HFFc6 (cell line): ENCODE results near the gene SCN2B. TPM values are rescaled to one million over a fixed set of nuclear protein-coding genes. Genes with fewer than 3 reads are reported as not detected.

ENCODE experiments used
- DNase-seq: peaks from one replicate; pipeline ENCODE4 v3.0.0-alpha.2; 2018
- H3K27ac Mint-ChIP-seq: 2 replicates; pipeline ENCODE4 v1.8.0; 2020; ENCODE audit warnings: mild to moderate bottlenecking, mixed read lengths
- H3K27me3 Mint-ChIP-seq: 2 replicates; pipeline ENCODE4 v1.8.0; 2021; ENCODE audit warnings: mild to moderate bottlenecking, moderate library complexity, mixed read lengths; ENCODE audit not compliant: insufficient read depth
- H3K36me3 Mint-ChIP-seq: 2 replicates; pipeline ENCODE4 v1.8.0; 2021; ENCODE audit warnings: low read depth, mixed read lengths
- H3K4me1 Mint-ChIP-seq: 2 replicates; pipeline ENCODE4 v1.8.0; 2020; ENCODE audit warnings: low read depth, mixed read lengths
- H3K4me3 Mint-ChIP-seq: 2 replicates; pipeline ENCODE4 v1.8.0; 2020; ENCODE audit warnings: mild to moderate bottlenecking, moderate library complexity, mixed read lengths
- H3K9me3 Mint-ChIP-seq: 2 replicates; pipeline ENCODE4 v1.8.0; 2020; ENCODE audit warnings: mild to moderate bottlenecking, mixed read lengths
- total RNA-seq, 6 experiments: library from RNA; stranded (reverse); fragmentation: NEBNext Ultra II Directional; extraction: Animal tissue kit (Norgen Biotek cat#: 25700); gene quantifications; 2 replicates in 1 of 6; 3 replicates in 5 of 6; pipeline ENCODE4 v1.2.3, GENCODE V29; 2021
- TF ChIP-seq, protein P1 (sequence below): fragments of 200-600 bp; sonication (generic); IDR thresholded peaks from 2 replicates; pipeline ENCODE4 v1.5.0; 2021; ENCODE audit warnings: antibody characterized with exemption, mild to moderate bottlenecking

The SCN2B gene
- total RNA-seq, 6 experiments from 2014 or later = not detected

- TF ChIP-seq, protein P1, sequence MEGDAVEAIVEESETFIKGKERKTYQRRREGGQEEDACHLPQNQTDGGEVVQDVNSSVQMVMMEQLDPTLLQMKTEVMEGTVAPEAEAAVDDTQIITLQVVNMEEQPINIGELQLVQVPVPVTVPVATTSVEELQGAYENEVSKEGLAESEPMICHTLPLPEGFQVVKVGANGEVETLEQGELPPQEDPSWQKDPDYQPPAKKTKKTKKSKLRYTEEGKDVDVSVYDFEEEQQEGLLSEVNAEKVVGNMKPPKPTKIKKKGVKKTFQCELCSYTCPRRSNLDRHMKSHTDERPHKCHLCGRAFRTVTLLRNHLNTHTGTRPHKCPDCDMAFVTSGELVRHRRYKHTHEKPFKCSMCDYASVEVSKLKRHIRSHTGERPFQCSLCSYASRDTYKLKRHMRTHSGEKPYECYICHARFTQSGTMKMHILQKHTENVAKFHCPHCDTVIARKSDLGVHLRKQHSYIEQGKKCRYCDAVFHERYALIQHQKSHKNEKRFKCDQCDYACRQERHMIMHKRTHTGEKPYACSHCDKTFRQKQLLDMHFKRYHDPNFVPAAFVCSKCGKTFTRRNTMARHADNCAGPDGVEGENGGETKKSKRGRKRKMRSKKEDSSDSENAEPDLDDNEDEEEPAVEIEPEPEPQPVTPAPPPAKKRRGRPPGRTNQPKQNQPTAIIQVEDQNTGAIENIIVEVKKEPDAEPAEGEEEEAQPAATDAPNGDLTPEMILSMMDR = no peak
- no peak for DNase-seq
- Mint-ChIP-seq H3K4me1 (no peaks in the 10 kb centered on the region), H3K27me3 (peaks cover 34% of the 10 kb centered on the region), H3K36me3 (no peaks in the 10 kb centered on the region), H3K27ac (no peak overlapping the region), H3K9me3 (no peaks in the 10 kb centered on the region), H3K4me3 (no peak overlapping the region)
Observed at GRCh38 chr11:118212781-118213191, 36.3 kb upstream of the SCN2B start.

- no peak overlapping the region for H3K27ac Mint-ChIP-seq
- H3K27me3 Mint-ChIP-seq = peaks cover 29% of the 10 kb centered on the region
- no peak overlapping the region for H3K4me3 Mint-ChIP-seq
- no peak for DNase-seq
- no peaks in the 10 kb centered on the region for H3K4me1 Mint-ChIP-seq
- TF ChIP-seq, protein P1 = no peak
- H3K9me3 Mint-ChIP-seq = no peaks in the 10 kb centered on the region
- H3K36me3 Mint-ChIP-seq = no peaks in the 10 kb centered on the region
Observed at GRCh38 chr11:118212131-118212725, 35.8 kb upstream of the SCN2B start.

DNA sequence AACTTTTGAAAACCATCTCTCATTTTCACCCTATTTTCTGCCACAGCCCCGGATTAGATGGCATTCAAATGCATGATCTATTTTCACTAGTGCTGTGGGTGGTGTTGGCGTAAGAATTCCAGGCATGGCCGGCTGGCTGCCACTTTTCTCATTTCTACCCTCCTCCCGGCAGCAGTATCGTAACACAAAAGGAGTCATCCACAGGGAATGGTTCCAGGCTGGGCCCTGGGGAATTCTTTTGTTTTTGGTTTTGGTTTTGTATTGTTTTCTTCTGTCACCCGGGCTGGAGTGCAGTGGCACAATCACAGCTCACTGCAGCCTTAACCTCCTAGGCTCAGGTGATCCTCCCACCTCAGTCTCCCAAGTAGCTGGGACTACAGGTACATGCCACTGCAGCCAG is 34.6 kb upstream of the SCN2B start:
- Mint-ChIP-seq H3K27ac (no peak overlapping the region), H3K4me1 (no peaks in the 10 kb centered on the region), H3K4me3 (no peak overlapping the region), H3K27me3 (peaks cover 27% of the 10 kb centered on the region), H3K36me3 (no peaks in the 10 kb centered on the region), H3K9me3 (no peaks in the 10 kb centered on the region)
- TF ChIP-seq, protein P1 = no peak
- DNase-seq = peak; percentile 1

DNA sequence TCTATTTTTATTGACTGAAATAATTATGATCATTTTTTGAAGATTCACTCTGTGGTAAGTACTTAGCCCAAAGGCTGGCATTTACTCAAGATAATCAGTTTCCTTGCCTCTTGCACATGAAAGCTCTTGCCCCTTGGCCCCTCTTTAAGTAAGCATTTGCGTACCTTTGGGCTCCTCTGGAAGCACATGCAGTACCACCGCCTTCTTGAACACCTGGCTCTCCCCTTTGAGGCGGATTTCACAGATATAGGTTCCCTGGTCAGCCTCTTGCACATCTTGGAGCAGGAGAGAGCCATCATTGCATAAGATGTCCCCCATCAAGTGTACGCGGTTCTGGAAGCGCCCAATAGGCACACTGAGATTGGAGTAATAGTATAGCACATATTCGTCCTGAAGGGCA is 33.9 kb upstream of the SCN2B start:
- Mint-ChIP-seq H3K36me3 (no peaks in the 10 kb centered on the region), H3K4me3 (no peak overlapping the region), H3K4me1 (no peaks in the 10 kb centered on the region), H3K27me3 (peaks cover 32% of the 10 kb centered on the region), H3K27ac (no peak overlapping the region), H3K9me3 (no peaks in the 10 kb centered on the region)
- DNase-seq = no peak
- TF ChIP-seq, protein P1 = no peak

- no peak overlapping the region for H3K27ac Mint-ChIP-seq
- H3K4me3 Mint-ChIP-seq = no peak overlapping the region
- no peak for DNase-seq
- H3K4me1 Mint-ChIP-seq = no peaks in the 10 kb centered on the region
- TF ChIP-seq, protein P1 = no peak
- H3K9me3 Mint-ChIP-seq = no peaks in the 10 kb centered on the region
- H3K36me3 Mint-ChIP-seq = no peaks in the 10 kb centered on the region
- peaks cover 30% of the 10 kb centered on the region for H3K27me3 Mint-ChIP-seq
Observed at GRCh38 chr11:118209033-118209432, 32.6 kb upstream of the SCN2B start.

- DNase-seq = no peak
- H3K4me3 Mint-ChIP-seq = no peak overlapping the region
- peaks cover 18% of the 10 kb centered on the region for H3K27me3 Mint-ChIP-seq
- H3K36me3 Mint-ChIP-seq = no peaks in the 10 kb centered on the region
- no peaks in the 10 kb centered on the region for H3K9me3 Mint-ChIP-seq
- TF ChIP-seq, protein P1 = no peak
- no peaks in the 10 kb centered on the region for H3K4me1 Mint-ChIP-seq
- H3K27ac Mint-ChIP-seq = no peak overlapping the region
Observed at GRCh38 chr11:118207079-118207478, 30.6 kb upstream of the SCN2B start.
